ENCODE measurements around the gene RABIF.
"Not testable (repeated sequence)": the region's sequence is repeated elsewhere in the genome, so short reads cannot be mapped to it uniquely, and the experiment has no call there.

Gene RABIF

DNA sequence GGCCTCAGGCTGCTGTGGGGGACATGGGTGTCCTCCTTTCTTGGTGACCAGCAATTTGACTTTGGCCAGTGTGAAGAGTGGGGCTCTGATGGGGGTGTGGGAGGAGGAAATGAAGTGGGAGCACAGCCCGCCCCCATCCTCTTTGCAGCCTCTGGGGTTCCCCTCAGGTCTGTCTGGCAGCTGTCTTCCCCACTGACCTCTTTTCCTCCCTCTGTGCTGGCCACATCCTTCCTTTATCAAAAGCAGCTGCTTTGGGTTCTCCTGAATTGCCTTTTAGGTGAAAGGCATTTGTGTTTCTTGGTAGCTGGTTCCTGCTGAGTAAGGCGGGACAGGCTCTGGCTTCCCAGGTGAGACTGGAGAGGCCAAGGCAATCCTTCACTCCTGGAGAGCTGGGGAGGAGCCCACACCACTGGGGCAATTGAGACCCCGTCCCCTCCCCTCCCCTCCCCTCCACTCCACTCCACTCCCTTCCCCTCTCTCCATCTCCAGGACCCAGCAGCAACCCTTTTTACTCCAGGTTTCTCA lies 53.3 kb downstream of the RABIF start:
- in situ Hi-C loops (cut with MboI; ENCODE audit: low sequenced_read_pairs), result no loop called here

DNA sequence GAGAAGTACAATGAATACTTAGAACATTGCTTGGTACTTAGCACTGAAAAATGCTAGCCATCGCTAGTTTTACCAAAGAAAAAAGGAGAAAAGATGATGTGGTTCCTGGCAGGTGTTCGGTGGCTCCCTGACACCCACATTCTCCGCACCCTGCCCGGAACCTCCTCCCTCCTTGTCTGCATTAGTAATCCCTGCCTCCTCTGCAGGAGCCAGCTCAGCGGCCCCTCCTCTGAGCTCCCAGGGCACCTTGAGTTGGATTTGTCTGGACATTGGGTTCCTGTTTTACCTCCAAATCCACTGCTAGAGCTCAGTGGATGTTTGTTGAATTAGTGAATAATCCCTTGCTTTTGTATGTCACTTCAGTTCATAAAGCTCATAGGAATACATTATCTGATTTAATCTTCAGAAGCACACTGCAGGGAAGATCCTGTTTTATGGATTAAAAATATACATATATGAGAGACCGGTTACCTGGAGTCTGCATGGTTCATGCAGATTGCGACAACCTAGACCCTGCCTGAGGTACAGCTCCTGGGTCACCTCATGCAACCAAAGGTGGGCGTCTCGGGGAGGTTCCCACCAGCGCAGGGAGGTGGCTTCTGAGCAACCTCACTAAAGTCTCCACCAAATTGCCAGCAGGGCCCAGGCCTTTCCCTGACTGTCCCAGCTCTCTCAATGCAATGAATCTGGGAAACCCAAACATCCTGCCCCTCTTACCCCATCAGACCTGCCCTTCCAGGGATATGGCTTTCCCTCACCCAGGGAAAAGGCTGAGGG lies 54.0 kb downstream of the RABIF start:
- in situ Hi-C loops (cut with MboI; ENCODE audit: low sequenced_read_pairs), result no loop called here

DNA sequence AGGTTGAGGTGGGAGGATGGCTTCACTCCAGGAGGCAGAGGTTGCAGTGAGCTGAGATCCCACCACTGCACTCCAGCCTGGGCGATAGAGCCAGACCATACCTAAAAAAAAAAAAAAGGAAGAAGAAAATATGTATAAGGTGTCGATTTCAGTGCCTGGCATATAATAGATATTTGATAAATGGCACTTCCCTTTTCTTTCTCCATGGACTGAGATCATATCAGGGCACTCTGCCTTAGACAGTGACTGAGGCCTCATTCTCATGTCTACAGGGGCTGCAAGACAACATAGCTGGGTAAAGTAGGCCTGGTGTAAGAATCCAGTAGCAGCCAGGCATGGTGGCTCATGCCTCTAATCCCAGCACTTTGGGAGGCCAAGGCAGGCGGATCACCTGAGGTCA lies 57.0 kb downstream of the RABIF start:
- in situ Hi-C loops (cut with MboI; ENCODE audit: low sequenced_read_pairs), result no loop called here

DNA sequence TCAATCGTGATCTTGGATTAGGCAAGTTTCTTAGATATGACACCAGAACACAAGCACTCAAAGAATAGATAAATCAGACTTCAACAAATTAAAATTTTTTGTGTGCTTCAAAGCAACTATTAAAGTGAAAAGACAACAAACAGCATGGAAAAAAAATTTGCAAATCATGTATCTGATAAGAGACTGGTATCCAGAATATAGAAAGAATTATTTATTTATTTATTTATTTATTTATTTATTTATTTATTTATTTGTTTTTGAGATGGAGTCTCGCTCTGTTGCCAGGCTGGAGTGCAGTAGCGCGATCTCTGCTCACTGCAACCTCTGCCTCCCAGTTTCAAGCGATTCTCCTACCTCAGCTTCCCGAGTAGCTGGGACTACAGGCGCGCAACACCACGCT lies 59.7 kb downstream of the RABIF start:
- in situ Hi-C loops (cut with MboI; ENCODE audit: low sequenced_read_pairs), result not testable (repeated sequence)

All from hTERT RPE-1 (cell line).